DOHH2 (cell line): Measurements from ENCODE around the gene ARRDC4.

Source experiments
- H3F3A ChIP-seq: fragments of 200-600 bp; sonication (generic), shearing (Covaris generic); 2 replicates; pipeline ENCODE4 v1.6.0; 2016; ENCODE audit warnings: antibody characterized with exemption, mild to moderate bottlenecking; ENCODE audit not compliant: control insufficient read depth, insufficient read depth
- H3K27ac ChIP-seq: fragments of 200-600 bp; sonication (generic); 2 replicates; pipeline ENCODE4 v1.5.1; 2014; ENCODE audit warnings: low read depth, mild to moderate bottlenecking, low read length, moderate library complexity
- H3K27me3 ChIP-seq: fragments of 200-600 bp; sonication (generic); 2 replicates; pipeline ENCODE4 v1.6.1; 2014; ENCODE audit warnings: mild to moderate bottlenecking, low read length, mixed read lengths; ENCODE audit not compliant: control insufficient read depth
- H3K36me3 ChIP-seq: fragments of 200-600 bp; sonication (generic); 2 replicates; pipeline ENCODE4 v1.6.1; 2014; ENCODE audit warnings: mild to moderate bottlenecking, low read length, moderate library complexity, mixed read lengths; ENCODE audit not compliant: control insufficient read depth
- H3K4me1 ChIP-seq: fragments of 200-600 bp; sonication (generic); 2 replicates; pipeline ENCODE4 v1.6.1; 2014; ENCODE audit warnings: mild to moderate bottlenecking, low read length, mixed read lengths; ENCODE audit not compliant: control insufficient read depth
- H3K4me2 ChIP-seq: fragments of 200-600 bp; sonication (generic); 2 replicates; pipeline ENCODE4 v1.6.0; 2014; ENCODE audit warnings: mild to moderate bottlenecking, low read length, moderate library complexity
- H3K4me3 ChIP-seq: fragments of 200-600 bp; sonication (generic); 2 replicates; pipeline ENCODE4 v1.5.1; 2014; ENCODE audit warnings: mild to moderate bottlenecking, low read length, mixed read lengths
- H3K79me2 ChIP-seq: fragments of 200-600 bp; sonication (generic); 2 replicates; pipeline ENCODE4 v1.6.1; 2014; ENCODE audit warnings: mild to moderate bottlenecking, low read length, mixed read lengths; ENCODE audit not compliant: control insufficient read depth
- H3K9me2 ChIP-seq: fragments of 200-600 bp; sonication (generic); replicated peaks from 2 replicates; pipeline ENCODE4 v1.6.1; 2014; ENCODE audit warnings: mild to moderate bottlenecking, low read length, mixed read lengths; ENCODE audit not compliant: control insufficient read depth
- H3K9me3 ChIP-seq: fragments of 200-600 bp; sonication (generic); 2 replicates; pipeline ENCODE4 v1.6.1; 2014; ENCODE audit warnings: antibody characterized with exemption, low read length, mixed read lengths; ENCODE audit not compliant: control insufficient read depth, insufficient read depth
- H4K20me1 ChIP-seq: fragments of 200-600 bp; sonication (generic); 2 replicates; pipeline ENCODE4 v1.6.0; 2014; ENCODE audit warnings: low read depth, mild to moderate bottlenecking, antibody characterized with exemption, low read length, moderate library complexity; ENCODE audit not compliant: control insufficient read depth, insufficient read depth
- EZH2phosphoT487 ChIP-seq: fragments of 200-600 bp; sonication (generic); IDR thresholded peaks from 2 replicates; pipeline ENCODE4 v1.6.1; 2017; ENCODE audit warnings: borderline replicate concordance, mild to moderate bottlenecking, antibody characterized with exemption, low read length, moderate library complexity, mixed read lengths
- TF ChIP-seq, protein P1 (sequence below): fragments of 200-600 bp; sonication (generic); IDR thresholded peaks from one replicate; pipeline ENCODE4 v1.5.1; 2014; ENCODE audit warnings: antibody characterized with exemption, mild to moderate bottlenecking, low read depth, low read length; ENCODE audit not compliant: poor library complexity, severe bottlenecking

The ARRDC4 gene

DNA sequence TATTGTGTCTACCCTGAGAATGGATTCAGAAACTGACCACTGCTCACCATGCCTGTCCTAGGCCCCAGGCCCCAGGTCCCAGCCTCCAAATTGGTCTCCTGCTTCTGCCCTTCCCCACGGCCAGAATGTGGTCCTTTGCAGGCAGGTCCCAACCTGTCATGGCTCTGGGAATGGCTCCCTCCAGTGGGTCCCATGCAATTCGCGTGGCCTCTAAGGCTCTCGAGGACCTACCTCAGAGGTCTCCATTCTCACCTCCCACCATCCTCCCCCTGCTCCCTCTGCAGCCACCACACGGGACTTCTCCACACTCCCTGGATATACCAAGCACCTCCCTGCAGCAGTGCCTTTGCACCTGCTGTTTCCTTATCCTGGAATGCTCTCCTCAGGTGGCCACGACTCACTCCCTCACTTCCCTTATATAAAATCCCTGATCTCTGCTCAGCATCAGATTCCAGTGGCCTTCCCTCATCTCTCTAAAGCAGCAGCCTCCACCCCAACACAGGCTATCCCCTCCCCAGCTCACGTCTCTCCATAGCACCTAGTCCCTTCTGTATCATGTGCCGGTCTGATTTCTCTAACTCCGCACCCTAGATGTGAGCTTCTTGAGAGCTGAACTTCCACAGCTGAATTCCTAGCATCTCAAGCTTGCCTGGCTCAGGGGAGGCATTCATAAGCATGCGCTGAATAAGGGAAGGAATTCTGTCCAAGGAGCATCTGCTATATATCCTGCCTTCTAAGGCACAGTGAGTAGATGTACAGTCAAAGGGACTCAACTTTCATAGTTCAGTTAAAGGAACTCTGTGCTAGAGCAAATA is 56.9 kb downstream of the ARRDC4 start:
- H3K27me3 ChIP-seq: no peaks in the 10 kb centered on the region; the same call in 1 of the 2 replicates
- H3K9me2 ChIP-seq: no peaks in the 10 kb centered on the region
- H3K36me3 ChIP-seq: no peaks in the 10 kb centered on the region
- no peaks in the 10 kb centered on the region for H4K20me1 ChIP-seq
- H3K9me3 ChIP-seq: no peaks in the 10 kb centered on the region
- no peaks in the 10 kb centered on the region for H3K79me2 ChIP-seq
- no peak for TF ChIP-seq EZH2phosphoT487
- TF ChIP-seq, protein P1, sequence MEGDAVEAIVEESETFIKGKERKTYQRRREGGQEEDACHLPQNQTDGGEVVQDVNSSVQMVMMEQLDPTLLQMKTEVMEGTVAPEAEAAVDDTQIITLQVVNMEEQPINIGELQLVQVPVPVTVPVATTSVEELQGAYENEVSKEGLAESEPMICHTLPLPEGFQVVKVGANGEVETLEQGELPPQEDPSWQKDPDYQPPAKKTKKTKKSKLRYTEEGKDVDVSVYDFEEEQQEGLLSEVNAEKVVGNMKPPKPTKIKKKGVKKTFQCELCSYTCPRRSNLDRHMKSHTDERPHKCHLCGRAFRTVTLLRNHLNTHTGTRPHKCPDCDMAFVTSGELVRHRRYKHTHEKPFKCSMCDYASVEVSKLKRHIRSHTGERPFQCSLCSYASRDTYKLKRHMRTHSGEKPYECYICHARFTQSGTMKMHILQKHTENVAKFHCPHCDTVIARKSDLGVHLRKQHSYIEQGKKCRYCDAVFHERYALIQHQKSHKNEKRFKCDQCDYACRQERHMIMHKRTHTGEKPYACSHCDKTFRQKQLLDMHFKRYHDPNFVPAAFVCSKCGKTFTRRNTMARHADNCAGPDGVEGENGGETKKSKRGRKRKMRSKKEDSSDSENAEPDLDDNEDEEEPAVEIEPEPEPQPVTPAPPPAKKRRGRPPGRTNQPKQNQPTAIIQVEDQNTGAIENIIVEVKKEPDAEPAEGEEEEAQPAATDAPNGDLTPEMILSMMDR: no peak
- H3K27ac ChIP-seq: no peak overlapping the region
- H3K4me3 ChIP-seq: no peak overlapping the region
- no peaks in the 10 kb centered on the region for H3K4me1 ChIP-seq
- no peak overlapping the region for H3K4me2 ChIP-seq
- no peaks in the 10 kb centered on the region for H3F3A ChIP-seq

DNA sequence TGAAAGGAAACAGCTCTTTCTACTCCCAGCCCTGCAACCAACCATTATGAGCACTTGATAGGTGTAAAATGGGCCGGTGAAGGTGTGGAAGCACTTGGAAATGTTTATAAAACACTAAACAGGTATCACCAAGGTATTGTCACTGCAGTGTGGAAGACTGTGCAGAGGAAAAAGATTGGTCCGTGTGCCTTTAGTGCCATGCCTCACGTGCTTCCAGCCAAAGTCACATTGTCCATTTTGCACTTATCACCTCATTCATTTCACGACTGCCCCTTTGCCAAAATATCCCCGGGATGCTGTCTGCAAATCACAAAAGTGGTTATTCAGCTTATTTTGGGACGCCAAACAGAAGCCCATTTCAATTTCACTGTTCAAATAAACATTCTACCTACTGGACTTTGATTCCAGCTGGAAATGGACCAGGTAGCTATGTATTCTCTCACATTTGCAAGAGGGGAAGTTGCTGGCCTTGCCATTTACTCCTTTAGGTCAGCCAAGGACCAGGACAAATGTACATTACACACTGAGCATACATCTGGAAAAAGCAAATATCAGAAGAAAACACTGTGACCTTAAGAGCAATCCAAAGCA is 58.4 kb downstream of the ARRDC4 start:
- TF ChIP-seq, protein P1: no peak
- TF ChIP-seq EZH2phosphoT487: no peak
- no peaks in the 10 kb centered on the region for H3K79me2 ChIP-seq
- H3K27ac ChIP-seq: no peak overlapping the region
- H3F3A ChIP-seq: no peaks in the 10 kb centered on the region
- no peaks in the 10 kb centered on the region; the same call in 1 of the 2 replicates for H3K27me3 ChIP-seq
- no peak overlapping the region for H3K4me2 ChIP-seq
- H3K9me3 ChIP-seq: no peaks in the 10 kb centered on the region
- no peaks in the 10 kb centered on the region for H3K9me2 ChIP-seq
- no peaks in the 10 kb centered on the region for H3K36me3 ChIP-seq
- H3K4me1 ChIP-seq: no peaks in the 10 kb centered on the region
- no peaks in the 10 kb centered on the region for H4K20me1 ChIP-seq
- H3K4me3 ChIP-seq: no peak overlapping the region
